ENCODE results near the gene ERICH2. TPM values are rescaled to one million over a fixed set of nuclear protein-coding genes. Genes with fewer than 3 reads are reported as not detected.
A peak's percentile ranks its signal among the peaks of the same experiment; 100 is the strongest.

Gene ERICH2
- total RNA-seq, 2 donors from 2014 or later = 9.6 to 18.3 TPM

DNA sequence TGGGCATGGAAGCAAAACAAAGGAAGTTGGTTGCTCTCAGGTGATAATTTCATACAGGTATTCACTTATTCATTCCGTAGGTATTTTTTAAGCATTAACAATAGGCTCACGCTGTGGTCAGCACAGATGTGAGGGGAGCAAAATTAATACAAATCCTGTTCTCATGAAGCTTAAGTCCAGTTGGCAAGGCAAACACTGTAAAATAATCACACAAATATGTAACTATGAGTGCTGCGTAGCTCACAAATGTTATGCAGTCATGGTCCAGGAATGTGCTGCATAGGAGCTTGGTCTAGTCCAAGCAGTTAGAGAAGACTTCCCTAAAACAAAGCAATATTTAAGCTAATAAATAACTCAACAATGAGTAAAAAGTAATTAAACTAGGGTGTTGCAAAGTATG lies 31.1 kb upstream of the ERICH2 start:
- WGBS, 2 experiments (ENCODE audit: insufficient coverage in 1 of 2, insufficient read length in 1 of 2) = 90 to 100% methylated on average over 2 to 3 of the region's 3 CpGs
- H3K4me3 Mint-ChIP-seq = no peak overlapping the region
- peaks cover 5% of the 10 kb centered on the region for H3K4me1 Mint-ChIP-seq
- Histone ChIP-seq H3K36me3 (ENCODE audit: control insufficient read depth, insufficient read depth, low read length) (no peaks in the 10 kb centered on the region), H3K4me3 (ENCODE audit: low read length) (no peak overlapping the region), H3K9ac (ENCODE audit: extremely low read depth, low read length, poor library complexity, severe bottlenecking) (no peak overlapping the region), H3K27ac (ENCODE audit: low read depth, low read length) (no peak overlapping the region), H3K27me3 (ENCODE audit: control insufficient read depth, insufficient read depth, low read length, poor library complexity, severe bottlenecking) (no peaks in the 10 kb centered on the region), H3K9me3 (ENCODE audit: control insufficient read depth, low read length) (peaks cover 17% of the 10 kb centered on the region), H3K4me1 (ENCODE audit: control insufficient read depth, insufficient read depth, low read length) (no peaks in the 10 kb centered on the region)
- peaks cover 29% of the 10 kb centered on the region for H3K9me3 Mint-ChIP-seq
- no peaks in the 10 kb centered on the region for H3K27me3 Mint-ChIP-seq (ENCODE audit: insufficient read depth)
- DNase-seq = no peak
- peaks cover 37% of the 10 kb centered on the region for H3K36me3 Mint-ChIP-seq (ENCODE audit: low read depth)
- TF ChIP-seq, protein P1, sequence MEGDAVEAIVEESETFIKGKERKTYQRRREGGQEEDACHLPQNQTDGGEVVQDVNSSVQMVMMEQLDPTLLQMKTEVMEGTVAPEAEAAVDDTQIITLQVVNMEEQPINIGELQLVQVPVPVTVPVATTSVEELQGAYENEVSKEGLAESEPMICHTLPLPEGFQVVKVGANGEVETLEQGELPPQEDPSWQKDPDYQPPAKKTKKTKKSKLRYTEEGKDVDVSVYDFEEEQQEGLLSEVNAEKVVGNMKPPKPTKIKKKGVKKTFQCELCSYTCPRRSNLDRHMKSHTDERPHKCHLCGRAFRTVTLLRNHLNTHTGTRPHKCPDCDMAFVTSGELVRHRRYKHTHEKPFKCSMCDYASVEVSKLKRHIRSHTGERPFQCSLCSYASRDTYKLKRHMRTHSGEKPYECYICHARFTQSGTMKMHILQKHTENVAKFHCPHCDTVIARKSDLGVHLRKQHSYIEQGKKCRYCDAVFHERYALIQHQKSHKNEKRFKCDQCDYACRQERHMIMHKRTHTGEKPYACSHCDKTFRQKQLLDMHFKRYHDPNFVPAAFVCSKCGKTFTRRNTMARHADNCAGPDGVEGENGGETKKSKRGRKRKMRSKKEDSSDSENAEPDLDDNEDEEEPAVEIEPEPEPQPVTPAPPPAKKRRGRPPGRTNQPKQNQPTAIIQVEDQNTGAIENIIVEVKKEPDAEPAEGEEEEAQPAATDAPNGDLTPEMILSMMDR (conservative IDR thresholded peaks at IDR 0.05) = no peak
- H3K27ac Mint-ChIP-seq = no peak overlapping the region

DNA sequence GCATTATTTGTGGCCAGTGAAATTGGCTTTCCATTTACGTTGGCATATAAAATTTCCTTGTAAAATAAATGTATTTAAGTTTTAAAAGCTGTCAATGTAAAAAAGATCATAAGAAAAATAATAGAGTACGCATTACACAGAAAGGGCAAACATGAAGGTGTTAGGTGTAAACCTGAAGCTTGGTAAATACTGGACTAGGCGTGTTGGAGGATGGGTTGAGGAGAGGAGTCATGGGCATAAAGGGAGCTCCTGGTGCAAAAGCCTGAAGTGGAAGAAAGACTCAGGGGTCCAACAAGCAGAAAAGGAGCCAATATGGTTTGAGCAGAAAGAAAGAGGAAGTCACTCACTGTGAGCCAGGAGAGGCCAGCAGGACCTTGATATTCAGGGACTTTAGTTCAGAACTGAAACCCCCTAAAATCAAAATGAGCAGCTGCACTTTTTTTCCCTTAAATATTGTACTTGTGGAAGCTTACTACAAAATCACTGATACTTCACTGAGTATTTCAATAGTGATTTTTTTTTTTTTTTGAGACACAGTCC lies 30.6 kb upstream of the ERICH2 start:
- Histone ChIP-seq H3K9me3 (ENCODE audit: control insufficient read depth, low read length) (peaks cover 17% of the 10 kb centered on the region), H3K36me3 (ENCODE audit: control insufficient read depth, insufficient read depth, low read length) (no peaks in the 10 kb centered on the region), H3K4me1 (ENCODE audit: control insufficient read depth, insufficient read depth, low read length) (no peaks in the 10 kb centered on the region), H3K27ac (ENCODE audit: low read depth, low read length) (no peak overlapping the region), H3K27me3 (ENCODE audit: control insufficient read depth, insufficient read depth, low read length, poor library complexity, severe bottlenecking) (no peaks in the 10 kb centered on the region), H3K9ac (ENCODE audit: extremely low read depth, low read length, poor library complexity, severe bottlenecking) (no peak overlapping the region), H3K4me3 (ENCODE audit: low read length) (no peak overlapping the region)
- 89 to 100% methylated on average over 3 of the region's 3 CpGs for WGBS, 2 experiments (ENCODE audit: insufficient coverage in 1 of 2, insufficient read length in 1 of 2)
- peaks cover 32% of the 10 kb centered on the region for H3K36me3 Mint-ChIP-seq (ENCODE audit: low read depth)
- H3K27ac Mint-ChIP-seq = no peak overlapping the region
- peaks cover 28% of the 10 kb centered on the region for H3K9me3 Mint-ChIP-seq
- H3K4me3 Mint-ChIP-seq = no peak overlapping the region
- no peaks in the 10 kb centered on the region for H3K27me3 Mint-ChIP-seq (ENCODE audit: insufficient read depth)
- peaks cover 10% of the 10 kb centered on the region for H3K4me1 Mint-ChIP-seq
- TF ChIP-seq, protein P1 (conservative IDR thresholded peaks at IDR 0.05) = no peak
- no peak for DNase-seq

- H3K27me3 ChIP-seq (ENCODE audit: control insufficient read depth, insufficient read depth, low read length, poor library complexity, severe bottlenecking) = no peaks in the 10 kb centered on the region
- peak; percentile 72 for DNase-seq
- no peaks in the 10 kb centered on the region for H3K27me3 Mint-ChIP-seq (ENCODE audit: insufficient read depth)
- no peak overlapping the region for H3K9ac ChIP-seq (ENCODE audit: extremely low read depth, low read length, poor library complexity, severe bottlenecking)
- peaks cover 28% of the 10 kb centered on the region for H3K36me3 Mint-ChIP-seq (ENCODE audit: low read depth)
- TF ChIP-seq, protein P1 (conservative IDR thresholded peaks at IDR 0.05) = no peak
- no peak overlapping the region for H3K27ac ChIP-seq (ENCODE audit: low read depth, low read length)
- H3K36me3 ChIP-seq (ENCODE audit: control insufficient read depth, insufficient read depth, low read length) = no peaks in the 10 kb centered on the region
- no peak overlapping the region for H3K27ac Mint-ChIP-seq
- H3K9me3 ChIP-seq (ENCODE audit: control insufficient read depth, low read length) = peaks cover 17% of the 10 kb centered on the region
- H3K4me1 ChIP-seq (ENCODE audit: control insufficient read depth, insufficient read depth, low read length) = no peaks in the 10 kb centered on the region
- H3K4me1 Mint-ChIP-seq = peaks cover 11% of the 10 kb centered on the region
- WGBS, 2 experiments (ENCODE audit: insufficient coverage in 1 of 2, insufficient read length in 1 of 2) = 78 to 86% methylated on average over 4 of the region's 4 CpGs
- no peak overlapping the region for H3K4me3 ChIP-seq (ENCODE audit: low read length)
- peaks cover 21% of the 10 kb centered on the region for H3K9me3 Mint-ChIP-seq
- H3K4me3 Mint-ChIP-seq = no peak overlapping the region
Observed at GRCh38 chr2:170740660-170741059, 29.5 kb upstream of the ERICH2 start.

All from endodermal cell (in vitro differentiated cells).